Liver (tissue), 9 donors: ENCODE measurements around the gene ACOT7. TPM values are rescaled to one million over a fixed set of nuclear protein-coding genes. Genes with fewer than 3 reads are reported as not detected.

Source experiments
- DNase-seq: peaks from one replicate; pipeline ENCODE4 v3.0.0-alpha.2; 2017; ENCODE audit warnings: low spot score
- H3K27ac ChIP-seq, 2 donors: one replicate each; pipeline ENCODE4 v1.7.0; 2013; ENCODE audit warnings: inconsistent platforms in 2 of 2, low read length in 2 of 2, control low read depth in 1 of 2, low read depth in 1 of 2, mild to moderate bottlenecking in 1 of 2
- H3K27me3 ChIP-seq, 4 donors: one replicate each; pipeline versions ENCODE4 v1.6.1 to v1.7.0; 2013; ENCODE audit warnings: low read length in 3 of 4, inconsistent platforms in 1 of 4, mild to moderate bottlenecking in 1 of 4, moderate library complexity in 1 of 4; ENCODE audit not compliant: control insufficient read depth in 4 of 4, insufficient read depth in 4 of 4
- H3K36me3 ChIP-seq, 4 donors: one replicate each; pipeline versions ENCODE4 v1.6.1 to v1.7.0; 2013; ENCODE audit warnings: low read length in 3 of 4, mild to moderate bottlenecking in 3 of 4, low read depth in 1 of 4, moderate library complexity in 1 of 4; ENCODE audit not compliant: control insufficient read depth in 4 of 4, insufficient read depth in 3 of 4
- H3K4me1 ChIP-seq, 4 donors: one replicate each; pipeline versions ENCODE4 v1.6.1 to v1.7.0; 2013; ENCODE audit warnings: low read length in 3 of 4, mild to moderate bottlenecking in 3 of 4, moderate library complexity in 1 of 4; ENCODE audit not compliant: control insufficient read depth in 4 of 4, insufficient read depth in 4 of 4
- H3K4me3 ChIP-seq, 3 donors: one replicate each; pipeline versions ENCODE4 v1.6.1 to v1.7.0; 2013; ENCODE audit warnings: low read length in 3 of 3, control low read depth in 1 of 3, low read depth in 1 of 3, mild to moderate bottlenecking in 1 of 3
- H3K9ac ChIP-seq, 2 donors: one replicate each; pipeline ENCODE4 v1.7.0; 2013; ENCODE audit warnings: low read length in 2 of 2, mild to moderate bottlenecking in 2 of 2, moderate library complexity in 2 of 2, control low read depth in 1 of 2, low read depth in 1 of 2
- H3K9me3 ChIP-seq, 4 donors: one replicate each; pipeline versions ENCODE4 v1.6.1 to v1.7.0; 2013; ENCODE audit warnings: low read length in 3 of 4; ENCODE audit not compliant: control insufficient read depth in 4 of 4
- ATF3 ChIP-seq: IDR thresholded peaks from 2 replicates; pipeline ENCODE4 v1.6.1; 2016; ENCODE audit warnings: antibody characterized with exemption
- CTCF ChIP-seq: fragments of 150-350 bp; IDR thresholded peaks from 2 replicates; pipeline ENCODE4 v1.5.1; 2017; ENCODE audit warnings: improper control_type of control experiment, low read depth, low read length; ENCODE audit not compliant: missing input control
- FOXA1 ChIP-seq: IDR thresholded peaks from 2 replicates; pipeline ENCODE4 v1.6.1; 2016; ENCODE audit warnings: antibody characterized with exemption
- FOXA2 ChIP-seq: IDR thresholded peaks from 2 replicates; pipeline ENCODE4 v1.6.1; 2016; ENCODE audit warnings: antibody characterized with exemption
- HNF4A ChIP-seq, 2 donors: conservative IDR thresholded peaks; 2 replicates each; pipeline ENCODE4 v1.6.1; 2016; ENCODE audit warnings: antibody characterized with exemption in 2 of 2, mild to moderate bottlenecking in 2 of 2
- HNF4G ChIP-seq: IDR thresholded peaks from 2 replicates; pipeline ENCODE4 v1.6.1; 2016; ENCODE audit warnings: antibody characterized with exemption
- JUND ChIP-seq, 2 donors: IDR thresholded peaks; 2 replicates each; pipeline ENCODE4 v1.6.1; 2016; ENCODE audit warnings: antibody characterized with exemption in 2 of 2
- MAX ChIP-seq: IDR thresholded peaks from 2 replicates; pipeline ENCODE4 v1.6.1; 2016; ENCODE audit warnings: antibody characterized with exemption
- NR2F2 ChIP-seq: IDR thresholded peaks from 2 replicates; pipeline ENCODE4 v1.6.1; 2016; ENCODE audit warnings: antibody characterized with exemption
- RAD21 ChIP-seq, 2 donors: IDR thresholded peaks; 2 replicates each; pipeline ENCODE4 v1.6.1; 2016; ENCODE audit warnings: antibody characterized with exemption in 2 of 2, mild to moderate bottlenecking in 2 of 2
- REST ChIP-seq: IDR thresholded peaks from 2 replicates; pipeline ENCODE4 v1.6.1; 2016; ENCODE audit warnings: antibody characterized with exemption, mild to moderate bottlenecking
- RXRA ChIP-seq, 2 donors: IDR thresholded peaks; 2 replicates each; pipeline ENCODE4 v1.6.1; 2017 to 2018; ENCODE audit warnings: antibody characterized with exemption in 2 of 2, mild to moderate bottlenecking in 1 of 2
- SP1 ChIP-seq: IDR thresholded peaks from 2 replicates; pipeline ENCODE4 v1.6.1; 2018; ENCODE audit warnings: antibody characterized with exemption, mild to moderate bottlenecking
- TAF1 ChIP-seq: conservative IDR thresholded peaks from 2 replicates; pipeline ENCODE4 v1.6.1; 2016; ENCODE audit warnings: antibody characterized with exemption, mild to moderate bottlenecking
- YY1 ChIP-seq: IDR thresholded peaks from 2 replicates; pipeline ENCODE4 v1.6.1; 2016; ENCODE audit warnings: antibody characterized with exemption, mild to moderate bottlenecking
- ZBTB33 ChIP-seq: IDR thresholded peaks from 2 replicates; pipeline ENCODE4 v1.6.1; 2016; ENCODE audit warnings: antibody characterized with exemption
- WGBS: extraction: QIAGEN DNeasy Blood & Tissue Kit; methylation state at CpG from one replicate; pipeline ENCODE4 v1.1.7; 2013; 5-methylcytosine and 5-hydroxymethylcytosine counted together
- polyA plus RNA-seq, 2 donors: library from polyadenylated mRNA; stranded (reverse) in 1 of 2; unstranded in 1 of 2; fragments of 200-250 nt in 1 of 2; fragments of >200 nt in 1 of 2; fragmentation: Nextera tagmentation in 1 of 2; extraction: Ambion mirVana in 1 of 2; gene quantifications; one replicate each; pipeline versions ENCODE4 v1.2.1 to v1.2.3, GENCODE V29; 2013 to 2015
- total RNA-seq, 2 donors: library from RNA; depleted of rRNA; stranded (reverse); fragments of >200 nt; gene quantifications; one replicate each; pipeline ENCODE4 v1.2.3, GENCODE V29; 2014
- donor health status: healthy.
- donor health status: healthy.
- donor health status: healthy.
- donor health status: healthy.
- donor health status: healthy.

Gene ACOT7
- total and polyA plus RNA-seq, 4 donors = 8.7 to 14.4 (median 10.4) TPM

- H3K27ac ChIP-seq = no peak overlapping the region
- H3K4me1 ChIP-seq = peaks cover 37 to 89% (median 75%) of the 10 kb centered on the region in 4 donors
- no peak overlapping the region for H3K9ac ChIP-seq
- TF ChIP-seq REST (no peak), CTCF (no peak), JUND (IDR thresholded peaks at IDR 0.05) (no peak), HNF4G (no peak), MAX (no peak), FOXA2 (no peak), TAF1 (no peak), HNF4A (conservative IDR thresholded peaks at IDR 0.05) (no peak), ZBTB33 (no peak), FOXA1 (no peak), SP1 (no peak), RXRA (IDR thresholded peaks at IDR 0.05) (no peak), ATF3 (no peak)
- no peak for DNase-seq
- no peak overlapping the region for H3K4me3 ChIP-seq
- no peaks in the 10 kb centered on the region for H3K9me3 ChIP-seq
- WGBS = 80% methylated on average over 11 of the region's 11 CpGs
- no peaks in the 10 kb centered on the region for H3K36me3 ChIP-seq
- no peaks in the 10 kb centered on the region for H3K27me3 ChIP-seq
These were observed 36.2 kb downstream of the ACOT7 start for GRCh38 chr1:6357243-6357936.

GRCh38 chr1:6355621-6356020 lies 37.9 kb downstream of the ACOT7 start:
- no peaks in the 10 kb centered on the region for H3K36me3 ChIP-seq
- DNase-seq = no peak
- H3K27me3 ChIP-seq = no peaks in the 10 kb centered on the region
- no peak overlapping the region for H3K9ac ChIP-seq
- no peak overlapping the region for H3K27ac ChIP-seq
- H3K4me3 ChIP-seq = no peak overlapping the region
- H3K4me1 ChIP-seq = peaks cover 42 to 98% (median 87%) of the 10 kb centered on the region in 4 donors
- WGBS = 96% methylated on average over 11 of the region's 11 CpGs
- no peaks in the 10 kb centered on the region for H3K9me3 ChIP-seq
- TF ChIP-seq NR2F2 (no peak), RAD21 (IDR thresholded peaks at IDR 0.05) (no peak), FOXA2 (no peak), REST (no peak), MAX (no peak), ZBTB33 (no peak), TAF1 (no peak), YY1 (no peak), FOXA1 (no peak)
